ENCODE data around the gene BNIP1.
"Not testable (repeated sequence)": the region's sequence is repeated elsewhere in the genome, so short reads cannot be mapped to it uniquely, and the experiment has no call there.

BNIP1 gene

GRCh38 chr5:173144200-173145176 lies at the start of gene BNIP1:
Gene BNIP1 (plus strand): TSS chr5:173144531. CDS start chr5:173144546, 15 bp downstream.
- DNase-seq = peak; percentile 95

- no peak for DNase-seq
These were observed 45.5 kb upstream of the BNIP1 start for GRCh38 chr5:173098787-173099186.

- no peak for DNase-seq
These were observed 44.9 kb upstream of the BNIP1 start for GRCh38 chr5:173099461-173099860.

GRCh38 chr5:173101245-173101644 lies 43.1 kb upstream of the BNIP1 start:
- no peak for DNase-seq

- no peak for DNase-seq
These were observed 40.9 kb upstream of the BNIP1 start for GRCh38 chr5:173103411-173103810.

- no peak for DNase-seq
These were observed 35.4 kb upstream of the BNIP1 start for GRCh38 chr5:173108914-173109313.

GRCh38 chr5:173114536-173114935 lies 29.8 kb upstream of the BNIP1 start:
- DNase-seq = no peak

GRCh38 chr5:173119719-173120118 lies 24.6 kb upstream of the BNIP1 start:
- no peak for DNase-seq

- DNase-seq = no peak
These were observed 20.9 kb upstream of the BNIP1 start for GRCh38 chr5:173123416-173123815.

- DNase-seq = not testable (repeated sequence)
These were observed 12.2 kb upstream of the BNIP1 start for GRCh38 chr5:173132166-173132565.

GRCh38 chr5:173138707-173139106 lies 5.6 kb upstream of the BNIP1 start:
- DNase-seq = no peak

- no peak for DNase-seq
These were observed 4.7 kb upstream of the BNIP1 start for GRCh38 chr5:173139631-173140030.

GRCh38 chr5:173140769-173141168 lies 3.6 kb upstream of the BNIP1 start:
- DNase-seq = no peak

- no peak for DNase-seq
These were observed 764 bp upstream of the BNIP1 start for GRCh38 chr5:173143567-173143966.

GRCh38 chr5:173148354-173148753 lies 4.0 kb downstream of the BNIP1 start:
- DNase-seq = no peak

- DNase-seq = no peak
These were observed 8.2 kb downstream of the BNIP1 start for GRCh38 chr5:173152547-173152946.

- no peak for DNase-seq
These were observed 9.5 kb downstream of the BNIP1 start for GRCh38 chr5:173153842-173154241.

GRCh38 chr5:173154619-173155018 lies 10.3 kb downstream of the BNIP1 start:
- not testable (repeated sequence) for DNase-seq

- DNase-seq = no peak
These were observed 11.6 kb downstream of the BNIP1 start for GRCh38 chr5:173155912-173156311.

- no peak for DNase-seq
These were observed 14.0 kb downstream of the BNIP1 start for GRCh38 chr5:173158366-173158765.

GRCh38 chr5:173159256-173159655 lies 14.9 kb downstream of the BNIP1 start:
- no peak for DNase-seq

GRCh38 chr5:173161148-173161547 lies 16.8 kb downstream of the BNIP1 start:
- no peak for DNase-seq

GRCh38 chr5:173163219-173163618 lies 18.9 kb downstream of the BNIP1 start:
- no peak for DNase-seq

GRCh38 chr5:173165177-173166016 lies 21.1 kb downstream of the BNIP1 start:
- DNase-seq = no peak

Measured in kidney glomerular epithelial cell (primary cell).